GM12891 (cell line): Measurements from ENCODE around the gene VCP.

ENCODE experiments used
- DNase-seq: peaks from one replicate; pipeline ENCODE4 v3.0.0; 2011; ENCODE audit warnings: low spot score; ENCODE audit not compliant: insufficient read length
- FAIRE-seq: peaks from 2 replicates; lab custom pipeline; 2011; peaks lifted over from hg19 to GRCh38; lab: Jason Lieb, UNC
- PAX5 ChIP-seq: IDR thresholded peaks from 2 replicates; pipeline ENCODE4 v1.6.1; 2011; ENCODE audit warnings: low read length, moderate library complexity, mild to moderate bottlenecking; ENCODE audit not compliant: insufficient read depth, severe bottlenecking
- POLR2A ChIP-seq: IDR thresholded peaks from 2 replicates; pipeline ENCODE4 v1.6.1; 2011; ENCODE audit warnings: low read depth, low read length, control low read depth
- POLR2AphosphoS5 ChIP-seq: IDR thresholded peaks from 2 replicates; pipeline ENCODE4 v1.6.1; 2011; ENCODE audit warnings: low read depth, low read length, control low read depth
- POU2F2 ChIP-seq: IDR thresholded peaks from 2 replicates; pipeline ENCODE4 v1.6.1; 2011; ENCODE audit warnings: low read depth, mild to moderate bottlenecking, control low read depth, low read length, moderate library complexity
- SPI1 ChIP-seq: IDR thresholded peaks from 2 replicates; pipeline ENCODE4 v1.6.1; 2011; ENCODE audit warnings: low read depth, low read length, control low read depth
- TAF1 ChIP-seq: IDR thresholded peaks from 2 replicates; pipeline ENCODE4 v1.6.1; 2011; ENCODE audit warnings: low read depth, low read length, control low read depth

VCP gene

DNA sequence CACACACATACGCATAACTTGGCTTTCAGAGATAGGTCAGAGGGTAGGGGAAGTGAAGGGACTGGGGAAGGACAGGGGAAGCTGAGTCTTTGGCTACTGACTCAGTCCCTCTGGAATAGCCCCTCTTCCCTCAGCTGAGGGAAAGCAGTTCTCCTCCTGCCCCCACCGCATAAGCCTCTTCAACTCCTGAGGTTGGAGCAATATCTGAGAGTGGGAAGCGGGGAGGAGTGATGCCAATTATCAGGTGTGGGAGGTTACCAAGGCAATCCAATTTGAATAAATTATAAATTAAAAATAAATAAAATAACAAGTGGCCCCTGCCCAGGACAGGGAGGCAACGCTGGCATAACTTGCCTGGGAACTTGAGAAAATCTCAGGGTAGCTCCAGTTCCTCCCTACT is 32.2 kb upstream of the VCP start:
- no peak for TF ChIP-seq POLR2AphosphoS5
- TF ChIP-seq SPI1 = no peak
- no peak for TF ChIP-seq POLR2A
- no peak for TF ChIP-seq PAX5
- TF ChIP-seq TAF1 = no peak
- FAIRE-seq (no peak), DNase-seq (no peak)

DNA sequence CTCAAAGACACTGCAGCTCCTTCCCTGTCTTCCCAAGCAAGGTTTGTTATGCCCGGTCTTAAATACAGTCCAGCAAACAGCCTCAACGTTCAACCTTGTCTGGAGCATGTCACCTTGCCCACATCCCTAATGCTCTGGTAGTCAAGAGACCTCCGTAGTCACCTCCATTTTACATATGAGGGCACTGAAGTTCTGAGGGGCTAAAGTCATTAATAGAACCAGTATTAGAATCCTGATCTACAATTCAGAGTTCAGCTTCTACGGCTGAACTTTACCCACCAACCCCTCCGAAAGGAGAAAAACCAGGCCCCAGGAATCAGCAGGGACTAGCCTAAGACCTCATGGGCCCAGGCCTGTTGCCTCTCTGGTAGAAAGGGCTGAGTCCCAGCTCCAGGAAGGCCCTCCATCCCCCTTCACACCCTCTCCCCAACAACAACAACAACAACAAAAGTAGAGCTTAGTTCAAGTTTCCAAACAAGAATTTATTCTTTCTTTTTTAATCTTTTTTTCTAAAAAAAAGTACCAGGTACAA is 31.3 kb upstream of the VCP start:
- FAIRE-seq (no peak), DNase-seq (no peak)
- no peak for TF ChIP-seq POLR2A
- TF ChIP-seq POLR2AphosphoS5 = no peak
- no peak for TF ChIP-seq PAX5
- TF ChIP-seq SPI1 = no peak
- no peak for TF ChIP-seq POU2F2
- TF ChIP-seq TAF1 = no peak

DNA sequence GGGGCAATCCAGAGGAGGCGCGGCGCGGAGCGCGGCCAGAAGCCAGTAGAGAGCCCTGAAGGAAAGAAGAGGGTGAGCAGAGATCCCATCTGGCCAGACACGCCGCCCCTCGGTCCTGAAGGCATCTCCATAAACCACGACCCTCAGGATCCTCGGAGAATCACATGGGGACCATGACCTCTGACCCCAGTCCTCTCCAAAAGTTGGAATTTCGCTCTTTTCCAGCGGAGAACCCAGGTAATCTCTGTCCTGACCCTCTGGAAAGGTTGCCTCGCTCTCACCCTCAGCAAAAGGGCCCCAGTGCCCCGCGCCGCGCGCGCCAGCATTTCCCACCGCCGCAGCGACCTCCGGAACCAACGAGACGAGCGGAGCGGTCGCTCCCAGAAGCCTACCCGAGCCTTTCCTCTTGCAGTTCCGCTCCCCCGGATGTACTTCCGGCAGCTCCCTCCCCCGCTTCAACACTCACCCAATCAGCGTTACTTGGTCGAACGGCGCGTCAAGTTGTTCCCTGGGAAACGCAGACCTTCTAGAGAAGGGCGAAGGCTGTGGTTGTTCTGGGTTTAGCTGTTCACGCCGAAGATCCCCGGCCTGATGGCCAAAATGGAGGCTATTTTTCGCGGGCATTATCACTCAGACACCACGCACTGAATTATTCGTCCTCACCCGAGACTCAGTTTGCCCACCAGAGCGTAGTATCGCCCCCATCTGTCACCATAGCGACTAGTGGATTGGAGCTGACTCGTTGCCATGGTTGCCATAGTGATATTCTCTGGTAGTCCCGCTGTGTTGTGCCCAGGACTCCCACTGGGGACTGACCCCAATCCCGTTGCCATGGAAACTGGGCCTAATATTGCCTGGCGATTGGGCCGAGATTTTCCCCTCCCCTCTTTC is 30.6 kb upstream of the VCP start, which contains the start of gene STOML2:
TSS of gene STOML2 (minus strand) at position 363 of the 891 bp plus-strand sequence. CDS start at position 326, 37 bp downstream.
- TF ChIP-seq POU2F2 = peak; percentile 90
- TF ChIP-seq TAF1 = peak; percentile 93; the same call in 1 of the 2 replicates
- TF ChIP-seq SPI1 = peak; percentile 42
- peak; percentile 73; the same call in 1 of the 2 replicates for TF ChIP-seq POLR2AphosphoS5
- peak; percentile 23 for TF ChIP-seq PAX5
- peak; percentile 86 for TF ChIP-seq POLR2A
- FAIRE-seq = peak; percentile 100

DNA sequence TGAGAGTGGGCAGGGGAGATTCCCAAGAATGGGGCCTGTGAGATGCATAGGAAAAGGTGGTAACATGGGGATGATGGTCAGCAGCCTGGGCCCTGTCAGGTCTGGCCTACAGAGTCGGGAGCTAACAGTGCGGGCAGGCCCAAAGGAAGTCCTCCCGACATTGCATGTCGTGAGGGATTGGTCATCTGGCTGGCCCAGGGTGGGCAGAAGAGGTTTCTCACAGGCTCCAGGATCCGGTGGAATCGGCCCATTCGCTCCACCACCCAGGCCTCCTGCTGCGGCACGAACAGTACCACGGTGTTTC is 30.0 kb upstream of the VCP start:
- no peak for DNase-seq
- no peak for FAIRE-seq
- no peak for TF ChIP-seq SPI1
- TF ChIP-seq PAX5 = no peak
- no peak for TF ChIP-seq POU2F2
- no peak for TF ChIP-seq TAF1
- no peak for TF ChIP-seq POLR2AphosphoS5
- no peak for TF ChIP-seq POLR2A

More for the DNA sequence above, 30.6 kb upstream of the VCP start, which contains the start of gene STOML2:
- peak; percentile 96 for DNase-seq

GRCh38 chr9:35097573-35097972 is 25.1 kb upstream of the VCP start:
- no peak for DNase-seq
- TF ChIP-seq POLR2A = 0 out of 2 replicates have a peak, but pooled peaks have one; percentile 20
- TF ChIP-seq PAX5 = no peak
- no peak for FAIRE-seq

DNA sequence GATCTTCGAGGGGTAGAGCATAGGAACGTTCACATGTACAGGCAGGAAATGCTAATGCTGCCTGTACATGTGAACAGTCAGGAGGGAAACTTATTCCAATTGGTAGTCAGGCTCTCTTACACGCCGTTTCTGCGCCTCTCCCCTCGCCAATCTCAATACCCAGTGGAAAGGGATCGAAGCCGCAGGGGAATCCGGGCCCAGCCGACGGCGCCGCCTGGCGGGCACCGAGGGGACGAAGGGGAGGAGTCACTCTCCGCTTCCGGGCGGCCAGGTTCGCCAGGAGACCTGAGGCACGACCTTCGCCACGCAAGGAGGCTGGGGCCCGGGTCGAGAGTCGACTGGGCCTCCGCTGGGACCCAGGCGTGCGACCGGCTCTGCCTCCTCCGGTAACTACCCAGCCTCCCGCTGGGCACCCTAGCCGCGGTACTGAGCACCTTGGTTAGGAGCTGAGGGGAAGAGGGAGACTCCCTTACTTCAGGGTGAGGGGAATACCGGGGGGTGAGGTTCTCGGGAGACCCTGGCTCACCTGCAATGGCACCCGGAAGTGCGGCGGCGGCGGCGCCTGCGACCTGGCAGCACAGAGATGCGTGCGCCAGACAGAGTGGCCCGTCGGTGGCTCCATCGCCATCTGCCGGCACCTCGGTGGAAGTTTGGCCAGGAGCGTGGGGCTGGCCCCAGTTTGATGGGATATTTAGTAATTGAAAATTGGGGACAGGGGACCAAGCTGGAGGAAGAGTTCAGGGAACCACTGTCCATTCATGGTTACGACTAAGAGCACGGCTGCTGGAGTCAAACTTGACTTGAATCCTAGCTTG is 23.8 kb upstream of the VCP start, which contains the start of gene PIGO:
TSS of gene PIGO (minus strand) at position 557 of the 815 bp plus-strand sequence. CDS start 1,026 bp downstream, outside the sequence.
- FAIRE-seq (peak; percentile 98), DNase-seq (peak; percentile 88)

DNA sequence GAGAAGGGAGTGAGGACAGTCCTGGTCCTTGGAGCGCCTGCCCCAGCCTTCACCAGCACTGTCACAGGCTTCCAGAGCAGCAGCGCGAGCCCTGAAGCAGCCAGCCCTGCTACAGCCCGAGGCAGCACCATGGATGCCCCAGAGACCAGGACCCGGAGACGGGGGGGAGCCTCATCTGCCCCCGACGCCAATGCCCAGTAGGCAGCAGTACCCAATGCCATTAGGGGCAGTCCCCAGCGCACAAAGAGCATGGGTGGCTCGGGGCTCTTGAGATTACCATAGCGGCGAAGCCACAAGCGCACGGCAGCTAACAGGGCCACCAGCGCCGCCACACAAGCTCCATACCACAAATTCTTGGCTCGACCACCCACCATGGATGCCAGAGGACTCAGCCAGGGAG is 19.1 kb upstream of the VCP start:
- no peak for FAIRE-seq
- TF ChIP-seq TAF1 (no peak), POU2F2 (no peak), PAX5 (no peak), SPI1 (no peak)
- no peak for DNase-seq

More for the DNA sequence above, 23.8 kb upstream of the VCP start, which contains the start of gene PIGO:
- TF ChIP-seq POLR2A = peak; percentile 87
- TF ChIP-seq POU2F2 = peak; percentile 53; the same call in 1 of the 2 replicates
- TF ChIP-seq SPI1 = 0 out of 2 replicates have a peak, but pooled peaks have one; percentile 10
- TF ChIP-seq TAF1 = no peak; the same call in none of the 2 replicates
- TF ChIP-seq POLR2AphosphoS5 = peak; percentile 90
- TF ChIP-seq PAX5 = no peak

GRCh38 chr9:35089434-35089833 is 17.0 kb upstream of the VCP start:
- FAIRE-seq = no peak
- no peak for TF ChIP-seq TAF1
- TF ChIP-seq POLR2AphosphoS5 = no peak
- no peak for DNase-seq

- no peak for DNase-seq
- TF ChIP-seq POLR2AphosphoS5 (no peak), SPI1 (no peak), TAF1 (no peak), PAX5 (no peak), POU2F2 (no peak), POLR2A (no peak)
Observed at GRCh38 chr9:35085078-35085477, 12.7 kb upstream of the VCP start.

More at GRCh38 chr9:35085078-35085477, 12.7 kb upstream of the VCP start:
- FAIRE-seq = no peak
